Vagina (tissue), 2 donors: ENCODE data around the gene TMEM144.

Experiments
- POLR2A ChIP-seq, 2 donors: fragments of 450-650 bp; IDR thresholded peaks; one replicate each; pipeline ENCODE4 v1.6.1; 2017; ENCODE audit warnings: antibody characterized with exemption in 2 of 2, mild to moderate bottlenecking in 2 of 2, moderate library complexity in 2 of 2
- POLR2AphosphoS5 ChIP-seq, 2 donors: sonication (generic); formaldehyde crosslinking; IDR thresholded peaks; one replicate each; pipeline ENCODE4 v1.9.0; 2017; ENCODE audit warnings: antibody characterized with exemption in 2 of 2, mild to moderate bottlenecking in 2 of 2, low read depth in 1 of 2; ENCODE audit not compliant: insufficient read depth in 1 of 2
- TF ChIP-seq, protein P1 (sequence below), 3 experiments: fragments of 450-650 bp in 2 of 3; fragments of 200-600 bp in 1 of 3; sonication (generic) in 1 of 3; IDR thresholded peaks; one replicate each; pipeline ENCODE4 v1.5.1; 2017 to 2019; ENCODE audit warnings: antibody characterized with exemption in 3 of 3, mild to moderate bottlenecking in 2 of 3, moderate library complexity in 2 of 3

DNA sequence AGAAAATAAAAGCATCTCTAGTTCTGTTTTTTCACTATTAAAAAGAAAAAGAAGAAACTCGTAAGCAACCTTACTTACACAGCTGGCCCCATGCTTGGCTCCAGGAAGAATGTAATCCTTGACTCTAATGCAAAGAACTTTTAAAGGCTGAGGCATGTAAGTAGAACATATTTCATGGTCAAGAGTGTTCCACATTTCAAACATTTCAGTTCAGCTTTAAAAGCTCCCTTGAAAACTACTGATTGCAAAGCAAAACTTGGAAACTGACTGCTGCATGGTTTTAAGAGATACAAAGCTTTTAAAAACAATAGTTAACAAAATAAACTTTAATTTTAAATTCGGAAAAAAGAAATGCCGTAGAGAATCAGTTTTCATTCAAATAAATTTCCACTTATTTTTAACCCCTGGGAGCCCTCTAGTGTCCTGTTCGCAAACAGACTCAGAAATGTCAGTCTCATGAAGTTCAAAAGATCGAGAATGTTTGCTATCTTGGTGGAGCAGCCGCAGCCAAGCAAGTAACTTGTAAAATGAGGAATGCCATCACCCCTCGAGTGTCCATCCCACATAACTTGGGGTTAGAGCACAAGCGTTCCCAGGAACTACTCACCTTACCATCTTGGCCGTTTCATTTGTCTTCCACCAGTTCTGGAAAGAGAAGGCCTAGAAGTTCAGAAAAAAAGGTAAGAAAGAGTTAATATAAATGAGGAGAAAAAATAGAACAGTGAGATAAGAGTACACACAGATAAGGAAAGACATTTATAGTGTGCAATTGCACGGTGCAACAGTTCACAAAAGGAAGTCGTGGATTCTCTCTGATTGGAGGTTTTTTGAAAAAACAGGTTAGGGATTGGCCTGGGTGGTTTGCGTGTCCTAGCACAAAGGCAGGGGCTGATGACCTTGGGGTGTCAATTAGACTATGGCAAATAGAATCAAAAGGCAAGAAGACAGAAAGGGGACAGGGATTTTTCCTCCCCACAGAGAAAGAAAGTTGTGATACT lies 37.7 kb upstream of the TMEM144 start, which contains the start of gene GASK1B:
- TF ChIP-seq POLR2A (IDR thresholded peaks at IDR 0.05) (no peak), POLR2AphosphoS5 (IDR thresholded peaks at IDR 0.05; ENCODE audit: insufficient read depth in 1 of 2, low read depth in 1 of 2) (peak in 1 of 2 donors; percentile 37)
- TF ChIP-seq, protein P1, sequence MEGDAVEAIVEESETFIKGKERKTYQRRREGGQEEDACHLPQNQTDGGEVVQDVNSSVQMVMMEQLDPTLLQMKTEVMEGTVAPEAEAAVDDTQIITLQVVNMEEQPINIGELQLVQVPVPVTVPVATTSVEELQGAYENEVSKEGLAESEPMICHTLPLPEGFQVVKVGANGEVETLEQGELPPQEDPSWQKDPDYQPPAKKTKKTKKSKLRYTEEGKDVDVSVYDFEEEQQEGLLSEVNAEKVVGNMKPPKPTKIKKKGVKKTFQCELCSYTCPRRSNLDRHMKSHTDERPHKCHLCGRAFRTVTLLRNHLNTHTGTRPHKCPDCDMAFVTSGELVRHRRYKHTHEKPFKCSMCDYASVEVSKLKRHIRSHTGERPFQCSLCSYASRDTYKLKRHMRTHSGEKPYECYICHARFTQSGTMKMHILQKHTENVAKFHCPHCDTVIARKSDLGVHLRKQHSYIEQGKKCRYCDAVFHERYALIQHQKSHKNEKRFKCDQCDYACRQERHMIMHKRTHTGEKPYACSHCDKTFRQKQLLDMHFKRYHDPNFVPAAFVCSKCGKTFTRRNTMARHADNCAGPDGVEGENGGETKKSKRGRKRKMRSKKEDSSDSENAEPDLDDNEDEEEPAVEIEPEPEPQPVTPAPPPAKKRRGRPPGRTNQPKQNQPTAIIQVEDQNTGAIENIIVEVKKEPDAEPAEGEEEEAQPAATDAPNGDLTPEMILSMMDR (IDR thresholded peaks at IDR 0.05), result peak in 2 of 3 experiments; percentile 40 to 68
